BJ (cell line): ENCODE measurements around the gene MYO1D. TPM values are rescaled to one million over a fixed set of nuclear protein-coding genes. Genes with fewer than 3 reads are reported as not detected.

Experiments used
- CTCF ChIA-PET: fragments of 350-600 bp; formaldehyde crosslinking; extraction: SDS; loops from one replicate; lab custom pipeline; 2021; ENCODE audit warnings: antibody characterized with exemption, inconsistent platforms; lab: Yijun Ruan, JAX
- POLR2A ChIA-PET: fragments of 300-600 bp; sonication (Branson Sonifier 250); formaldehyde crosslinking; extraction: SDS; loops from one replicate; lab custom pipeline; 2021; ENCODE audit warnings: antibody characterized with exemption; lab: Charles Lee
- DNase-seq: peaks from one replicate; pipeline ENCODE4 v3.0.0-alpha.2; 2011; ENCODE audit warnings: low read depth
- H3K27me3 ChIP-seq: 2 replicates; pipeline ENCODE4 v1.6.0; 2011; ENCODE audit warnings: low read length; ENCODE audit not compliant: control insufficient read depth, insufficient read depth
- H3K36me3 ChIP-seq: 2 replicates; pipeline ENCODE4 v1.5.1; 2011; ENCODE audit warnings: low read length; ENCODE audit not compliant: control insufficient read depth, insufficient read depth
- H3K4me3 ChIP-seq: 2 replicates; pipeline ENCODE4 v1.5.1; 2011; ENCODE audit warnings: low read depth, mild to moderate bottlenecking, control low read depth, low read length
- polyA plus RNA-seq: library from polyadenylated mRNA; depleted of rRNA; stranded (reverse); fragments of >200 nt; gene quantifications from 2 replicates; pipeline ENCODE4 v1.2.3, GENCODE V29; 2011
- TF ChIP-seq, protein P1 (sequence below): IDR thresholded peaks from 2 replicates; pipeline ENCODE4 v1.5.1; 2011; ENCODE audit warnings: low read depth, mild to moderate bottlenecking, control low read depth, inconsistent platforms, low read length, moderate library complexity; ENCODE audit not compliant: insufficient read depth

MYO1D gene
- polyA plus RNA-seq, 1 experiment, result 23.6 TPM

DNA sequence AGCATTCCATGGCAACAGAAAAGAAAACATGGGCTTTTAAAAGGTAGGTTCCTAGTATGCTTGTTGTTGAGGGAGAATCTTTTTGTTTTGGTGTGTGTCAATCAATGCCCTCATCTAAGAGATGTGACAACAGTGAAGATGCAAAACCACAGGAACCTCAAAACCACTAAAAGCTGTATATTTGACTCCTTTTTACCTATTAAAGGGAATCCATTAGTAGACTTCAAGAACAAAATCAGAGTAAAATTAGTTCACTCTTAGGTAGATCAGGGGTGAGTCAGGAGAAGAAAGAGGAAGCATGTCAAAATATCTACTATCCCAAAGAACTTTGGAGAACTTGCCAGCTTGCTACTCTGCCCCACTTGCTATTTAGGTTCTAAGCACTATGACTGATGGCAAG, 301.1 kb downstream of the MYO1D start:
- Histone ChIP-seq H3K36me3 (no peaks in the 10 kb centered on the region), H3K4me3 (no peak overlapping the region), H3K27me3 (no peaks in the 10 kb centered on the region)
- POLR2A ChIA-PET, result no interaction called here
- DNase-seq, result no peak
- CTCF ChIA-PET, result no interaction called here
- TF ChIP-seq, protein P1, sequence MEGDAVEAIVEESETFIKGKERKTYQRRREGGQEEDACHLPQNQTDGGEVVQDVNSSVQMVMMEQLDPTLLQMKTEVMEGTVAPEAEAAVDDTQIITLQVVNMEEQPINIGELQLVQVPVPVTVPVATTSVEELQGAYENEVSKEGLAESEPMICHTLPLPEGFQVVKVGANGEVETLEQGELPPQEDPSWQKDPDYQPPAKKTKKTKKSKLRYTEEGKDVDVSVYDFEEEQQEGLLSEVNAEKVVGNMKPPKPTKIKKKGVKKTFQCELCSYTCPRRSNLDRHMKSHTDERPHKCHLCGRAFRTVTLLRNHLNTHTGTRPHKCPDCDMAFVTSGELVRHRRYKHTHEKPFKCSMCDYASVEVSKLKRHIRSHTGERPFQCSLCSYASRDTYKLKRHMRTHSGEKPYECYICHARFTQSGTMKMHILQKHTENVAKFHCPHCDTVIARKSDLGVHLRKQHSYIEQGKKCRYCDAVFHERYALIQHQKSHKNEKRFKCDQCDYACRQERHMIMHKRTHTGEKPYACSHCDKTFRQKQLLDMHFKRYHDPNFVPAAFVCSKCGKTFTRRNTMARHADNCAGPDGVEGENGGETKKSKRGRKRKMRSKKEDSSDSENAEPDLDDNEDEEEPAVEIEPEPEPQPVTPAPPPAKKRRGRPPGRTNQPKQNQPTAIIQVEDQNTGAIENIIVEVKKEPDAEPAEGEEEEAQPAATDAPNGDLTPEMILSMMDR, result no peak

DNA sequence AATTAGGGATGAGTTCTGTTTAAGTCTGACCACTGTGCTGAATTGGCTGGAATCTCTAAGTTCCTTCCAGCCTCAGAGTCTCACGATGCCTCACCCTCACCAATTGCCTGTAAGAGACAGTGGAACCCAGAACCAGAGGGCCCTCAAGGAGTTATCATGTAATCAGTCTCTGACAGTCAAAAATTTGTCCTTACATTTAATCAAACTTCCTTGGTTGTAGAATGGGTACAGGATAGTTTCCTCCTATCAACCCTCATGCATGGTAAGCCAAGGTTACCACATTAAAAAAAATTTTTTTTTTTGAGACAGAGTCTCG, 306.9 kb downstream of the MYO1D start:
- TF ChIP-seq, protein P1, result no peak
- ChIA-PET POLR2A (no interaction called here), CTCF (no interaction called here)
- Histone ChIP-seq H3K27me3 (no peaks in the 10 kb centered on the region), H3K36me3 (no peaks in the 10 kb centered on the region), H3K4me3 (no peak overlapping the region)
- no peak for DNase-seq

DNA sequence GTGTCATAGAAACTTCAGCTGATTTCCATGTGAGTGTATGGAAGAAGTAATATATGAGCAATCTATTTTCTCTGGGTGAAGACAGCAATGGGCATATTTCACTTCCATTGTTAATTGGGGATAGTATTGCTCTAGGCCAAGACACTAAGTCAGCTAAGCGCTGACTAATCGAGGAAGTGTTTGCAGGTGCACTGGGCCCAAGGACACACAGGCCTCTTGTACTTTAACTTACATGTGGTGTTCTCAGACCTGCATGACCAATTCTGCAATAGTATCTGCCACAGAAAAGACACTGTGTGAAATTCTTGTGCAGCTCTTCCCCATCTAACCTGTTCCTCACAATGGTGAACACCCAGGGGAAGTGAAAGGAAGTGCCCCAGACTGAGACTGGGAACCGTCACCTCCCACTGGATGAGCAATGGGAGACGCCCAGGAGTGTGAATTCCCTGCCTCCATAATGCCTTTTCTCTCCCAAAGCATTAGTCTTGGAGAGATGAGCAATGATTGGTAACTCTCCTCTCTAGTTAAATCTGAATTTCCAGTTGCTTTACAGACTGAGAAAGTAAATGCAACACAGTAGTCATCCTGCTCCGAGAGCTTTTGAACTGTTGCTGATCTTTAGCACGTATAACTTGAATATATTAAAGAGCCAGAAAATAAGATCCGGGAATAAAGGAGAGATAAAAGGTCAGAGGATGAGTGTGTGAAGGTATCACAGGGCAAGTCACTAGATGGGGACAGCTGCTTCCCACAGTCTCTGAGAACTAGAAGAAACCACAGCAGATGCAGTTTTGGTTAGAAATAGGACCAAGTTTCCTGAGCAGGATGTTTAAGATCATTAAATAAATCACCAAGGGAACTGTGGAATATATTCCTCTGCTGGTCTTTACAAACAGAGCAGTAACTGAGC, 307.5 kb downstream of the MYO1D start:
- ChIA-PET POLR2A (no interaction called here), CTCF (no interaction called here)
- DNase-seq, result no peak
- TF ChIP-seq, protein P1, result no peak
- no peak overlapping the region for H3K4me3 ChIP-seq
- H3K36me3 ChIP-seq, result no peaks in the 10 kb centered on the region
- H3K27me3 ChIP-seq, result no peaks in the 10 kb centered on the region

DNA sequence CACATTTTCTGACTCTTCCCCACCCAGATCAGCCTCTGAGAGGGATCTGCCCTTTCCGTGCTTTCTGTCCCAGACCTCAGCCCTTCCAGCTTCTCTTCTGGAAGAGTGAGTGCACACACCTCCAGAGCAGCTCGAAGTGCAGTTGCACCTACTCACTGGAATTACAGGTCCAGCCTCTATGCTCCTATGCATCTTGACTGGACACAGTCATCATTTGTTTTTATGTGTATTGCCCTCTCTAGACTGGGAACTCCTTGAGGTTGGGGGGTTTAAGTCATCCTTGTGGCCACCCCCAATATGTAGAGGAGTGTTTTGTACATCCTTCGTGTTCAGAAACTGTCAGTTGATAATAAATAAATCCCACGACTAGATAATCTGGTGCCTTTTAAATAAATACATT, 308.2 kb downstream of the MYO1D start:
- TF ChIP-seq, protein P1, result no peak
- POLR2A ChIA-PET, result no interaction called here
- CTCF ChIA-PET, result no interaction called here

DNA sequence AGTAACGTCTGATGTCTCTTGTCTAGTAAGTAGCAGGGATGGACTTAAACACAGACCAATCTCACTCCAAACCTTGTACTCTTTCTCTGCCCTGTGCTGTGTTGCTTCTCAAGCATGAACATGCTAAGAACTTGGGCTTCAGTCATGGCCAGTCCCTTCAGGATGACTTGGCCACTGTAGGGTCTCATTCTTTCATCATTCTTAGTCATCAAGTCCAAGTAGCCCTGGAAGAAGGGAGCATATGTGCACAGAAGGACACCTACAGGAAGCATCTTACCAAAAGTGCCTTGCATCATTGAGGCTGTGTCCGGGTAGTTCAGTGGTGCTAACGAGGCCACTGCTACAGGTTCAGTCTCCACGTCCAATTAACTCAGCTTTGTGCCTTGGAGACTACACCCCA, 309.4 kb downstream of the MYO1D start:
- Histone ChIP-seq H3K4me3 (no peak overlapping the region), H3K36me3 (no peaks in the 10 kb centered on the region), H3K27me3 (no peaks in the 10 kb centered on the region)
- ChIA-PET POLR2A (no interaction called here), CTCF (no interaction called here)
- no peak for DNase-seq
- TF ChIP-seq, protein P1, result no peak

More for the DNA sequence above, 308.2 kb downstream of the MYO1D start:
- no peak for DNase-seq
- Histone ChIP-seq H3K4me3 (no peak overlapping the region), H3K36me3 (no peaks in the 10 kb centered on the region), H3K27me3 (no peaks in the 10 kb centered on the region)
